ENCODE measurements around the gene KIF26B. TPM values are rescaled to one million over a fixed set of nuclear protein-coding genes. Genes with fewer than 3 reads are reported as not detected.
"Not testable (repeated sequence)": the region's sequence is repeated elsewhere in the genome, so short reads cannot be mapped to it uniquely, and the experiment has no call there.

KIF26B gene
- total RNA-seq, 2 donors from 2014 or later: 0.83 to 1.3 TPM

GRCh38 chr1:245128381-245129101 is 26.2 kb upstream of the KIF26B start:
- no peak for TF ChIP-seq CTCF (IDR thresholded peaks at IDR 0.05)
- Histone ChIP-seq H3K4me3 (no peak overlapping the region), H3K27me3 (no peaks in the 10 kb centered on the region), H3K4me1 (peaks cover 0 to 4% of the 10 kb centered on the region in 2 donors), H3K27ac (no peak overlapping the region), H3K9me3 (no peaks in the 10 kb centered on the region), H3K36me3 (no peaks in the 10 kb centered on the region)
- DNase-seq (ENCODE audit: low spot score): no peak

DNA sequence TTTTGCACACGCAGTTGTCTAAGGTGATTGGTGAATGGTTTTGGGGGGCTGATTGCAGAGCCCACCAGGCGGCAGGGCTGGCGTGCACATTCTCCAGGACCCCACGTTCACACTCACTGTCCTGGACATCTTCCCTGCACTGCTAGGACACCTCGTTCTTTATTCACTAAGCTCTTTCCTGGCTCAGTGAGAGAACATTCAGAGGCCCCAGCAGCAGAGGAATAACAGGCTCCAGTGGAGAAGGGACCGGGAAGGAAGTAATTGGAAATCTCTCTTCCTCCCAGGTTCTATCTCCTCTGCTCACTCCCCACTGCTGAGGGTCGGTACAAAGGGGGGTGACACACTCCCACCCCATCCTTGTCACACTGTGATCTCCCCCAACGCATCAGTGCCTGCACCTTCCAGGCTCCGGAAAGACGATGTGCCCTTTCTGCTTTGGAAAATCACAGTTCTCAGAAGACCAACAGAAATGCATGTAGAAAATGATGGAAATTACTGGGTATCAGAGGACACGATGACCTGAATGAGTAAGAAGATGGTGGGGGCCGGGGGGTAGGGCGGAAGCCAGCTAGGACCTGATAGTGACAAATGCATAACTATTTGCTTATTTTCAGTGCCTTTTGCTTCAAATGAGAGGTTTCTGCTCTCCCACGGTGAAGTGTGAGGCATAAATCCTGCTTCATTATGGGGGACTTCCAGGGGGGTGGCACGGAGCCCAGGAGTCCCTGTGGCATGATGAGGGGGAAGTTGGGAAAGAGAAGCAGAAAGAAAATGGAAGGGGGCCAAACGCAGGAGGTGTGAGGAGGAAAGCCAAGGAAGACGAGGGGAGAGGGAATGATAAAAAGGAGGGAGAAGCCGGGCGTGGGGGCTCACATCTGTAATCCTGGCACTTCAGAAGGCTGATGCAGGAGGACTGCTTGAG is 25.2 kb upstream of the KIF26B start:
- Histone ChIP-seq H3K9me3 (no peaks in the 10 kb centered on the region), H3K4me3 (no peak overlapping the region), H3K36me3 (no peaks in the 10 kb centered on the region), H3K4me1 (peaks cover 0 to 4% of the 10 kb centered on the region in 2 donors), H3K27me3 (no peaks in the 10 kb centered on the region), H3K27ac (no peak overlapping the region)
- TF ChIP-seq CTCF (IDR thresholded peaks at IDR 0.05): no peak
- DNase-seq (ENCODE audit: low spot score): no peak

GRCh38 chr1:245130281-245131025 is 24.3 kb upstream of the KIF26B start:
- H3K4me3 ChIP-seq; H3K9me3 ChIP-seq; H3K36me3 ChIP-seq; H3K27ac ChIP-seq; H3K27me3 ChIP-seq; DNase-seq (ENCODE audit: low spot score); H3K4me1 ChIP-seq: not testable (repeated sequence)

- Histone ChIP-seq H3K4me3 (no peak overlapping the region), H3K4me1 (peaks cover 0 to 4% of the 10 kb centered on the region in 2 donors), H3K9me3 (no peaks in the 10 kb centered on the region), H3K27ac (no peak overlapping the region), H3K36me3 (no peaks in the 10 kb centered on the region), H3K27me3 (no peaks in the 10 kb centered on the region)
- TF ChIP-seq CTCF (IDR thresholded peaks at IDR 0.05): no peak
- DNase-seq (ENCODE audit: low spot score): no peak
Observed at GRCh38 chr1:245131026-245131393, 23.8 kb upstream of the KIF26B start.

DNA sequence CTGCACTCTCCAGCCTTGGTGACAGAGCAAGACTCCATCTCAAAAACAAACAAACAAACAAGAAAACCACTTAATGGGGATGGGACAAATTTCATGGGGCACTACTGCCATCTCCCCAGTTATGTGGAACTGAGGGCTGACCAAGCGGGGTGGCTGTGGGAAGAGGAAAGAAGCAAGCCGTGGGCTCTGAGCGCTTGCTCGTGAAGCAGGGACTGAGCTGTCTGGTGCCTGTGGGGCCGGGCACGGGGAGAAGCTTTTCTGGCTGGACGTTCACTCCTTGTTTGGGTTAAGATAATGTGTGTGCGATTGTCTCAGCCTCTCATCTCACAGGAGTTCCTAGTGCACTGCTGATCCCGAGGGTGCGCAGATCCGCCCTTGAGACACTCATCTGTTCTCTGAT is 22.0 kb upstream of the KIF26B start:
- H3K27ac ChIP-seq: no peak overlapping the region
- H3K4me3 ChIP-seq: no peak overlapping the region
- peaks cover 0 to 4% of the 10 kb centered on the region in 2 donors for H3K4me1 ChIP-seq
- no peak for DNase-seq (ENCODE audit: low spot score)
- no peaks in the 10 kb centered on the region for H3K9me3 ChIP-seq
- TF ChIP-seq CTCF (IDR thresholded peaks at IDR 0.05): no peak
- no peaks in the 10 kb centered on the region for H3K27me3 ChIP-seq
- no peaks in the 10 kb centered on the region for H3K36me3 ChIP-seq
